Measurements from ENCODE around the gene TMEM72. TPM values are rescaled to one million over a fixed set of nuclear protein-coding genes. Genes with fewer than 3 reads are reported as not detected.
"Not testable (repeated sequence)": the region's sequence is repeated elsewhere in the genome, so short reads cannot be mapped to it uniquely, and the experiment has no call there.

Gene TMEM72
- total RNA-seq, 1 donor from 2014 or later = not detected

GRCh38 chr10:44864637-44865288, 46.4 kb upstream of the TMEM72 start:
- no peaks in the 10 kb centered on the region for H3K36me3 Mint-ChIP-seq (ENCODE audit: low read depth)
- peaks cover 6% of the 10 kb centered on the region for H3K27me3 Mint-ChIP-seq (ENCODE audit: low read depth)
- DNase-seq (ENCODE audit: low spot score) = no peak
- H3K4me1 Mint-ChIP-seq (ENCODE audit: low read depth) = peaks cover 24% of the 10 kb centered on the region
- H3K4me3 Mint-ChIP-seq (ENCODE audit: unreplicated experiment) = peak overlapping the region; percentile 93
- TF ChIP-seq CTCF (IDR thresholded peaks at IDR 0.05) = peak; percentile 100
- peak overlapping the region; percentile 88 for H3K27ac Mint-ChIP-seq (ENCODE audit: unreplicated experiment)
- no peaks in the 10 kb centered on the region for H3K9me3 Mint-ChIP-seq (ENCODE audit: low read depth)

DNA sequence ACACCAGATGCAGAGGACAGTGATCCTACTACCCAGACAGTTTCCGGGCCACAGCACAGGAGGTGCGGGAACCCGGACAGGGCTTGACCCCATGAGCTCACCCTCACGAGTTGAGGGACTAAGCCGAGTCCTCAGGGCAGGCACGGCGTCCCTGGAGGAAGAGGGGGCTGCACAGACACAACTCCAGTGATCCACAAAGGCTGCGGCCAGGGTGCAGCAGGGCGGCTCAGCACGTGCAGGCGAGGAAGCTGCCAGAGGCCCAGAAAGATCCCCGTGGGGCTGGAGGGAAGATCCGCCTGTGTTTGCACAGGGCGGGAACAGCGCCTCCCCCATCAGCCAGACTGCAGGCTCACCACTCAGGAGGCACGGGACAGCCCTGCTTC, 45.9 kb upstream of the TMEM72 start:
- Mint-ChIP-seq H3K9me3 (ENCODE audit: low read depth) (no peaks in the 10 kb centered on the region), H3K4me3 (ENCODE audit: unreplicated experiment) (peak overlapping the region; percentile 93), H3K36me3 (ENCODE audit: low read depth) (no peaks in the 10 kb centered on the region), H3K27me3 (ENCODE audit: low read depth) (peaks cover 6% of the 10 kb centered on the region), H3K4me1 (ENCODE audit: low read depth) (peaks cover 24% of the 10 kb centered on the region), H3K27ac (ENCODE audit: unreplicated experiment) (peak overlapping the region; percentile 55)
- no peak for TF ChIP-seq CTCF (IDR thresholded peaks at IDR 0.05)
- no peak for DNase-seq (ENCODE audit: low spot score)

DNA sequence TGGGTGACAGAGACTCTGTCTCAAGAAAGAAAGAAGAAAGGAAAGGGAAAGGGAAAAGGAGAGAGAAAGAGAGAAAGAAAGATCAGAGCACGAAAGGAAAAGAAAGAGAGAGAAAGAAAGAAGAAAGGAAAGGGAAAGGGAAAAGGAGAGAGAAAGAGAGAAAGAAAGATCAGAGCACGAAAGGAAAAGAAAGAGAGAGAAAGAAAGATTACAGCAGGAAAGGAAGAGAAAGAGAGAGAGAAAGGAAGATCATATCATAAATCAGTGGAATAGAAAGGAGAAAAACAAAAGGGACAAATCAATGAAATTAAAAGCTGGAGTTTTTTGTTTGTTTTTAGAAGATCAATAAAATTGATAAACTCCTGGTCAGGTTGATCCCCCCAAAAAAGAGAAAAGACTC, 44.8 kb upstream of the TMEM72 start:
- H3K27ac Mint-ChIP-seq (ENCODE audit: unreplicated experiment); H3K9me3 Mint-ChIP-seq (ENCODE audit: low read depth); H3K4me3 Mint-ChIP-seq (ENCODE audit: unreplicated experiment); DNase-seq (ENCODE audit: low spot score); H3K36me3 Mint-ChIP-seq (ENCODE audit: low read depth); H3K27me3 Mint-ChIP-seq (ENCODE audit: low read depth): not testable (repeated sequence)
- H3K4me1 Mint-ChIP-seq (ENCODE audit: low read depth) = peaks cover 19% of the 10 kb centered on the region

DNA sequence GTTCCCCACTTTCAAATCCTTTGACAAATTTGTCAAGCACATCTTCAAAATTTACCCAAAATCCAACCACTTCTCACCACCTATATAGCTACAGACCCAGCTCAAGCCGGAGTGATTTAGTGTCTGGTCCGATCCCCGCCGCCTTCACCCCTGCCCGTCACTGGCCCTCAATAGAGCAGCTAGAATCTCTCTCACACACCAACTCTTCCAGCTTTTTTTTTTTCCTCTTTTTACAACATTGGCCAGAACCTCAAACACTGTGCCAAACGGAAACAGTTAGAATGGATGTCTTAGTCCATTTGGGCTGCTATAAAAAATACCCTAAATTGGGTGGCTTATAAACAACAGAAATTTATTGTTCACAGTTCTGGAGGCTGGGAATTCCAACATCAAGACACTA, 41.1 kb upstream of the TMEM72 start:
- Mint-ChIP-seq H3K27ac (ENCODE audit: unreplicated experiment) (no peak overlapping the region), H3K27me3 (ENCODE audit: low read depth) (peaks cover 4% of the 10 kb centered on the region), H3K4me3 (ENCODE audit: unreplicated experiment) (no peak overlapping the region), H3K4me1 (ENCODE audit: low read depth) (peaks cover 23% of the 10 kb centered on the region), H3K36me3 (ENCODE audit: low read depth) (no peaks in the 10 kb centered on the region), H3K9me3 (ENCODE audit: low read depth) (no peaks in the 10 kb centered on the region)
- no peak for TF ChIP-seq CTCF (IDR thresholded peaks at IDR 0.05)
- no peak for DNase-seq (ENCODE audit: low spot score)

GRCh38 chr10:44873160-44873559, 38.0 kb upstream of the TMEM72 start:
- DNase-seq (ENCODE audit: low spot score) = no peak
- no peaks in the 10 kb centered on the region for H3K9me3 Mint-ChIP-seq (ENCODE audit: low read depth)
- H3K4me3 Mint-ChIP-seq (ENCODE audit: unreplicated experiment) = no peak overlapping the region
- H3K27me3 Mint-ChIP-seq (ENCODE audit: low read depth) = peaks cover 3% of the 10 kb centered on the region
- TF ChIP-seq CTCF (IDR thresholded peaks at IDR 0.05) = no peak
- H3K27ac Mint-ChIP-seq (ENCODE audit: unreplicated experiment) = no peak overlapping the region
- H3K4me1 Mint-ChIP-seq (ENCODE audit: low read depth) = peaks cover 20% of the 10 kb centered on the region
- no peaks in the 10 kb centered on the region for H3K36me3 Mint-ChIP-seq (ENCODE audit: low read depth)

GRCh38 chr10:44874166-44874565, 37.0 kb upstream of the TMEM72 start:
- no peak overlapping the region for H3K4me3 Mint-ChIP-seq (ENCODE audit: unreplicated experiment)
- H3K4me1 Mint-ChIP-seq (ENCODE audit: low read depth) = peaks cover 27% of the 10 kb centered on the region
- no peak for DNase-seq (ENCODE audit: low spot score)
- H3K27me3 Mint-ChIP-seq (ENCODE audit: low read depth) = no peaks in the 10 kb centered on the region
- H3K9me3 Mint-ChIP-seq (ENCODE audit: low read depth) = no peaks in the 10 kb centered on the region
- TF ChIP-seq CTCF (IDR thresholded peaks at IDR 0.05) = no peak
- no peaks in the 10 kb centered on the region for H3K36me3 Mint-ChIP-seq (ENCODE audit: low read depth)
- H3K27ac Mint-ChIP-seq (ENCODE audit: unreplicated experiment) = peak overlapping the region; percentile 12
